AG09319 (cell line): ENCODE measurements around the gene CRYBG2.

ENCODE experiments used
- DNase-seq: peaks from one replicate; pipeline ENCODE4 v3.0.0-alpha.2; 2010; ENCODE audit warnings: low read depth; ENCODE audit errors: extremely low read depth
- CTCF ChIP-seq: IDR thresholded peaks from 2 replicates; pipeline ENCODE4 v1.5.1; 2011; ENCODE audit warnings: low read depth, mild to moderate bottlenecking, inconsistent platforms, low read length, moderate library complexity

Gene CRYBG2

GRCh38 chr1:26368006-26368405 is 14.1 kb upstream of the CRYBG2 start:
- no peak for DNase-seq
- no peak for TF ChIP-seq CTCF

- no peak for DNase-seq
- no peak for TF ChIP-seq CTCF
Observed at GRCh38 chr1:26367441-26367840, 13.5 kb upstream of the CRYBG2 start.

- TF ChIP-seq CTCF = no peak
- DNase-seq = no peak
Observed at GRCh38 chr1:26364956-26365355, 11.0 kb upstream of the CRYBG2 start.

DNA sequence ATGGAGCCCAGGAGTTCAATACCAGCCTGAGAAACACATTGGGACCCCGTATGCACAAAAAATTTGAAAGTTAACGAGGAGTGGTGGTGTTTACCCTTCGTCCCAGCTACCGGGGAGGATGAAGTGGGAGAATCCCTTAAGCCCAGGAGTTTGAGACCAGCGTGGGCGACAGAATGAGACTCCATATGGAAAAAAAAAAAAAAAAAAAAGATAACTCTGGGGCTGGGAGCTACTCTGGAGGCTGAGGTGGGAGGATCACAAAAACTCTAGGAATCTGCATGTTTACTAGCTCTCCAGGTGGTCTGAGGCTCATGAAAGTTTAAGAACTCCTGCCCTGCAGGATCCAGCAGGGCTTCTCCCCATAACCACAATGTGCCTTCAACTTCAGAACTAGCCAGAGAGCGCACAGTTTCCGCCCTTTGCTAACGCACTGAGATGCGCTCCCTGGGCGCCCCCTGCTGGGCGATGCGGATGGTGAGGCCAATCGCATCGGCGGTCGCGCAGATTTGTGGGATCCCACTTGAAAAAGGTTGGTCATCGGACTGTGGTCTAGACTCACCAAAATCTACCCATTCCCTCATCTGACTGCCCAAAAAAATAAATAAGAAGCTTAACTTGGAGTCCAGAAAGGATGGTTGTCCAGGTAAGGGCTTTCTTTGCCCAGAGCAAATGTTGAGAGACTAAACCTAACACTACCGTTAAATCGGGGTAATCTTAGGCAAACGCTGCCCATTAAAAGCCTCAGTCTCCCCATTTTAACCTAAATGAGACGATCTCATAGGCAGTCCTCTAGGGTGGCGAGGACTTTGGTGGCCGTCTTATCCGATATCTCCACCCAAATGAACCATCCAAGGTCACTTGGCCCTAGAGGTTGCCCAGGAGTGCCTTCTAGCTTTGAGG is 9.9 kb upstream of the CRYBG2 start:
- no peak for DNase-seq
- TF ChIP-seq CTCF = peak; percentile 97

GRCh38 chr1:26362331-26362730 is 8.4 kb upstream of the CRYBG2 start:
- no peak for TF ChIP-seq CTCF
- no peak for DNase-seq

DNA sequence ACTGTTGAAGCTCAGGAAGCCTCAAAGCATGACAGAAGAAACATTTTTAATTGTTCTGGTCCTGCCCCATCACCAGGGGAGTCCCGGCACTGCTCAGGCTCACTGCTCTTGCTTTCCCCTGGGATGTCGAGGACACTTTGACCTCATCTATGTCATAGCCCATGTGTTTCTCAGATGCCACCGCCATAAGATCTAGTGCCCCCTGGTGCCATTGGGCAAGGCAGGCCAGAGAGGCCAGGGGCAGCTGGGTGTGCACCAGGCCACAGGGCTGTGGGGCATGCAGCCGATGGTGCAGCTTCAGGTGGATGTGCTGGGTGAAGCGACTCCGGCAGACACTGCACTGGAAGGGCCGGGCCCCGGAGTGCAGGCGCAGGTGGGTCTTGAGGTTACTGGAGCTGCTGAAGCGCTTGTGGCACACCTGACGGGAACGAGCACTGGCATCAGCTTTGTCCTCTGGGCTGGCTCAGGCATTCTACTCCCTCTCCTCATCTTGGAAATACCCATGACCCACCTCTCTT is 7.7 kb upstream of the CRYBG2 start:
- no peak for TF ChIP-seq CTCF
- DNase-seq = no peak

GRCh38 chr1:26360807-26361604 is 7.1 kb upstream of the CRYBG2 start:
- no peak for DNase-seq

More at GRCh38 chr1:26360807-26361604, 7.1 kb upstream of the CRYBG2 start:
- TF ChIP-seq CTCF = no peak
